NCI-H446 (cell line): ENCODE data around the gene TRPM3.
A peak's percentile ranks its signal among the peaks of the same experiment; 100 is the strongest.

Source experiments
- DNase-seq, 2 experiments: peaks; one replicate each; lab custom pipeline; 2025; lab: John Stamatoyannopoulos, UW

Gene TRPM3

GRCh38 chr9:71097671-71098070, 23.8 kb downstream of the TRPM3 start:
- no peak for DNase-seq

- no peak for DNase-seq
These were observed 24.9 kb downstream of the TRPM3 start for GRCh38 chr9:71096421-71097108.

GRCh38 chr9:71094708-71095251, 26.6 kb downstream of the TRPM3 start:
- DNase-seq, result no peak

GRCh38 chr9:71090896-71091295, 30.5 kb downstream of the TRPM3 start:
- no peak for DNase-seq

GRCh38 chr9:71079451-71079850, 42.0 kb downstream of the TRPM3 start:
- DNase-seq, result no peak

GRCh38 chr9:71076096-71076495, 45.3 kb downstream of the TRPM3 start:
- DNase-seq, result no peak

- no peak for DNase-seq
These were observed 47.9 kb downstream of the TRPM3 start for GRCh38 chr9:71073494-71073893.

GRCh38 chr9:71072587-71072986, 48.8 kb downstream of the TRPM3 start:
- DNase-seq, result no peak

GRCh38 chr9:71071633-71072032, 49.8 kb downstream of the TRPM3 start:
- DNase-seq, result no peak

GRCh38 chr9:71058660-71059059, 62.8 kb downstream of the TRPM3 start:
- DNase-seq, result no peak

- DNase-seq, result no peak
These were observed 69.1 kb downstream of the TRPM3 start for GRCh38 chr9:71052287-71052686.

GRCh38 chr9:71048280-71048679, 73.1 kb downstream of the TRPM3 start:
- DNase-seq, result no peak

GRCh38 chr9:71042448-71042990, 78.9 kb downstream of the TRPM3 start:
- DNase-seq, result no peak

- no peak for DNase-seq
These were observed 83.9 kb downstream of the TRPM3 start for GRCh38 chr9:71037521-71037920.

- peak; percentile 0 to 32 for DNase-seq
These were observed 84.9 kb downstream of the TRPM3 start for GRCh38 chr9:71036501-71036900.

GRCh38 chr9:71032779-71033178, 88.6 kb downstream of the TRPM3 start:
- DNase-seq, result no peak

- no peak for DNase-seq
These were observed 95.7 kb downstream of the TRPM3 start for GRCh38 chr9:71025728-71026127.

- no peak for DNase-seq
These were observed 96.2 kb downstream of the TRPM3 start for GRCh38 chr9:71025201-71025600.

- no peak for DNase-seq
These were observed 111.2 kb downstream of the TRPM3 start for GRCh38 chr9:71010258-71010657.

- no peak for DNase-seq
These were observed 116.0 kb downstream of the TRPM3 start for GRCh38 chr9:71005456-71005855.

GRCh38 chr9:71004196-71004595, 117.2 kb downstream of the TRPM3 start:
- no peak for DNase-seq

- DNase-seq, result no peak
These were observed 118.1 kb downstream of the TRPM3 start for GRCh38 chr9:71003346-71003745.

GRCh38 chr9:71001780-71002386, 119.5 kb downstream of the TRPM3 start:
- DNase-seq, result peak in 1 of 2 experiments; percentile 5
